SK-N-MC (cell line): ENCODE results near the gene ZSCAN12.

Source experiments
- EZH2 ChIP-seq: fragments of 200-600 bp; sonication (generic); IDR thresholded peaks from one replicate; pipeline ENCODE4 v1.6.1; 2017; ENCODE audit warnings: antibody characterized with exemption
- FOXP2 ChIP-seq: optimal IDR thresholded peaks from 2 replicates; pipeline ENCODE3; 2011; ENCODE audit warnings: mild to moderate bottlenecking, moderate library complexity; ENCODE audit not compliant: insufficient read depth; ENCODE audit errors: extremely low read length, control extremely low read depth
- POLR2AphosphoS5 ChIP-seq: IDR thresholded peaks from 2 replicates; pipeline ENCODE4 v1.6.1; 2012; ENCODE audit warnings: mild to moderate bottlenecking, low read depth, low read length, borderline replicate concordance

DNA sequence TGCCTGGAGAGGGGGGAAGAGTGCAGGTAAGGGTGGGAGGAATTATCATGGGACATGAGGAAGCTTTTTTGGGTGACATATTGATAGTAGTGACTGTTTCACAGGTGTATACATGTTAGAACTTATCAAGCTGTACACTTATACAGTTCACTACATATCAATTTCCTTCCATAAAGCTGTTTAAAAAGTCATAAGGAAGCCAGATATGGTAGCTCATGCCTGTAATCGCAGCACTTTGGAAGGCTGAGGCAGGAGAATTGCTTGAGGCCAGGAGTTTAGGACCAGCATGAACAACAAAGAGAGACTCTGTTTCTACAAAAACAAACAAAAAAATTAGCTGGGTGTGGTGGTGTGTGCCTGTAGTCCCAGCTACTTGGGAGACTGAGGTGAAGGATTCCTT is 21.7 kb downstream of the ZSCAN12 start:
- no peak for TF ChIP-seq EZH2
- TF ChIP-seq POLR2AphosphoS5, result no peak
- no peak for TF ChIP-seq FOXP2
